ENCODE results near the gene BMERB1. TPM values are rescaled to one million over a fixed set of nuclear protein-coding genes. Genes with fewer than 3 reads are reported as not detected.

Gene BMERB1
- total RNA-seq, 1 experiment from 2014 or later: 3.8 TPM

- no TSS peak for BruUV-seq (replicated peaks)
- no peak overlapping the region for H3K9ac ChIP-seq (ENCODE audit: low read length)
- DNase-seq (no peak), ATAC-seq (no peak)
- H2AFZ ChIP-seq (ENCODE audit: low read length): no peak overlapping the region
- no peaks in the 10 kb centered on the region for H4K20me1 ChIP-seq (ENCODE audit: low read length)
- H3F3A ChIP-seq (ENCODE audit: low read length, unreplicated experiment): no peaks in the 10 kb centered on the region
- no peaks in the 10 kb centered on the region for H3K9me3 ChIP-seq (ENCODE audit: low read length)
- no peaks in the 10 kb centered on the region for H3K79me2 ChIP-seq (ENCODE audit: low read length)
- 0 out of 2 replicates have a peak, but pooled peaks cover 3% of the 10 kb centered on the region for H3K4me1 ChIP-seq (ENCODE audit: insufficient read depth, low read length)
- H3K36me3 ChIP-seq (ENCODE audit: low read depth, low read length): no peaks in the 10 kb centered on the region
- H3K27me3 ChIP-seq (ENCODE audit: low read length): no peaks in the 10 kb centered on the region
- H3K27ac ChIP-seq (ENCODE audit: low read length): no peak overlapping the region
- ChIA-PET POLR2A (ENCODE audit: unreplicated experiment) (no interaction called here), CTCF (no interaction called here)
- H3K9me2 ChIP-seq (replicated peaks; ENCODE audit: low read length): no peaks in the 10 kb centered on the region
- H3K4me3 ChIP-seq (ENCODE audit: low read length): no peak overlapping the region
- intact Hi-C loops (cut with micrococcal nuclease): no loop called here
- TF ChIP-seq EZH2phosphoT487 (IDR thresholded peaks at IDR 0.05; ENCODE audit: borderline replicate concordance, low read length): no peak
- no peak for TF ChIP-seq CTCF (conservative IDR thresholded peaks at IDR 0.05; ENCODE audit: low read depth, low read length)
- no peak overlapping the region for H3K4me2 ChIP-seq (ENCODE audit: low read length)
Measured at GRCh38 chr16:15523092-15523541, 88.7 kb downstream of the BMERB1 start.

DNA sequence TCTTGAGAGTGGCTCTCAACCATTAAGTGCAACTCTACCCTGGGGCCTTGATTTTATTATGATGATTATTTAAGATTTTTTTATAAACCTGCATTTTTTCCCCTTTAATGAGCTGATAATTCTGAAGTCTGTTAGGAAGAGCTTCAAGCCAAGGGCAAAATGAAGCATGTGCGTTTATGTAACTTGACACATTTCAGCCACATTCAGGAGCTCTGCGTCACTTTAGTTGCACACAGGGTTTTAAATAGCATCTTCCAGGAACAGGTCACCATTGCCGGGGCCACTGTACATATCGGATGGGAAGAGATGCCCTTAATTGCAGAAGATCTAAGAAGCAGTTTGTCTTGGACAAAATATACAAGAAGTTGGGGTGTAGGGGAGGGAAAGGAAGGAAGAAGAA lies 89.6 kb downstream of the BMERB1 start:
- H3K9me3 ChIP-seq (ENCODE audit: low read length): no peaks in the 10 kb centered on the region
- H3K4me1 ChIP-seq (ENCODE audit: insufficient read depth, low read length): no peaks in the 10 kb centered on the region
- no peak for DNase-seq
- H3K79me2 ChIP-seq (ENCODE audit: low read length): no peaks in the 10 kb centered on the region
- H3K9ac ChIP-seq (ENCODE audit: low read length): no peak overlapping the region
- no peak overlapping the region for H3K4me2 ChIP-seq (ENCODE audit: low read length)
- H3K4me3 ChIP-seq (ENCODE audit: low read length): no peak overlapping the region
- no peaks in the 10 kb centered on the region for H4K20me1 ChIP-seq (ENCODE audit: low read length)
- CTCF ChIA-PET: no interaction called here
- no peak for TF ChIP-seq EZH2phosphoT487 (IDR thresholded peaks at IDR 0.05; ENCODE audit: borderline replicate concordance, low read length)
- TF ChIP-seq EZH2 (IDR thresholded peaks at IDR 0.05; ENCODE audit: low read length, unreplicated experiment): no peak
- no peak for TF ChIP-seq CTCF (conservative IDR thresholded peaks at IDR 0.05; ENCODE audit: low read depth, low read length)
- POLR2A ChIA-PET (ENCODE audit: unreplicated experiment): no interaction called here
- no peaks in the 10 kb centered on the region for H3K36me3 ChIP-seq (ENCODE audit: low read depth, low read length)
- H2AFZ ChIP-seq (ENCODE audit: low read length): no peak overlapping the region
- no TSS peak for BruUV-seq (replicated peaks)
- H3F3A ChIP-seq (ENCODE audit: low read length, unreplicated experiment): no peaks in the 10 kb centered on the region
- no peak overlapping the region for H3K27ac ChIP-seq (ENCODE audit: low read length)
- no peak for ATAC-seq
- H3K27me3 ChIP-seq (ENCODE audit: low read length): no peaks in the 10 kb centered on the region
- H3K9me2 ChIP-seq (replicated peaks; ENCODE audit: low read length): no peaks in the 10 kb centered on the region
- intact Hi-C loops (cut with micrococcal nuclease): no loop called here

- DNase-seq (no peak), ATAC-seq (no peak)
- H2AFZ ChIP-seq (ENCODE audit: low read length): no peak overlapping the region
- no peak overlapping the region for H3K4me2 ChIP-seq (ENCODE audit: low read length)
- H3F3A ChIP-seq (ENCODE audit: low read length, unreplicated experiment): no peaks in the 10 kb centered on the region
- H3K27ac ChIP-seq (ENCODE audit: low read length): no peak overlapping the region
- POLR2A ChIA-PET (ENCODE audit: unreplicated experiment): no interaction called here
- no peaks in the 10 kb centered on the region for H3K79me2 ChIP-seq (ENCODE audit: low read length)
- CTCF ChIA-PET: no interaction called here
- no peaks in the 10 kb centered on the region for H4K20me1 ChIP-seq (ENCODE audit: low read length)
- no peaks in the 10 kb centered on the region for H3K9me3 ChIP-seq (ENCODE audit: low read length)
- H3K36me3 ChIP-seq (ENCODE audit: low read depth, low read length): no peaks in the 10 kb centered on the region
- H3K4me3 ChIP-seq (ENCODE audit: low read length): no peak overlapping the region
- H3K4me1 ChIP-seq (ENCODE audit: insufficient read depth, low read length): no peaks in the 10 kb centered on the region
- intact Hi-C loops (cut with micrococcal nuclease): no loop called here
- no peaks in the 10 kb centered on the region for H3K27me3 ChIP-seq (ENCODE audit: low read length)
- no peak for TF ChIP-seq EZH2phosphoT487 (IDR thresholded peaks at IDR 0.05; ENCODE audit: borderline replicate concordance, low read length)
- no peak for TF ChIP-seq EZH2 (IDR thresholded peaks at IDR 0.05; ENCODE audit: low read length, unreplicated experiment)
- TF ChIP-seq CTCF (conservative IDR thresholded peaks at IDR 0.05; ENCODE audit: low read depth, low read length): no peak
- no peak overlapping the region for H3K9ac ChIP-seq (ENCODE audit: low read length)
- BruUV-seq (replicated peaks): no TSS peak
- no peaks in the 10 kb centered on the region for H3K9me2 ChIP-seq (replicated peaks; ENCODE audit: low read length)
Measured at GRCh38 chr16:15524966-15525365, 90.6 kb downstream of the BMERB1 start.
